SK-N-SH (cell line): ENCODE results near the gene CDC45. TPM values are rescaled to one million over a fixed set of nuclear protein-coding genes. Genes with fewer than 3 reads are reported as not detected.

ENCODE experiments used
- CTCF ChIA-PET: fragments of 300-600, 350-600 bp; formaldehyde crosslinking; extraction: SDS; loops from one replicate; lab custom pipeline; 2021; lab: Yijun Ruan, JAX
- POLR2A ChIA-PET: fragments of 350-600 bp; sonication (Branson Sonifier 250); formaldehyde crosslinking; extraction: SDS; loops from one replicate; lab custom pipeline; 2020; ENCODE audit warnings: antibody characterized with exemption, inconsistent platforms; lab: Yijun Ruan, JAX
- DNase-seq: peaks from one replicate; pipeline ENCODE4 v3.0.0; 2012
- H2AFZ ChIP-seq: fragments of 200-600 bp; sonication (generic); 2 replicates; pipeline ENCODE4 v1.8.1; 2016; ENCODE audit warnings: antibody characterized with exemption, mild to moderate bottlenecking, low read depth
- H3F3A ChIP-seq: fragments of 200-600 bp; sonication (generic); replicated peaks from 2 replicates; pipeline ENCODE3; 2016; ENCODE audit warnings: antibody characterized with exemption, mild to moderate bottlenecking; ENCODE audit not compliant: insufficient read depth
- H3K27ac ChIP-seq, 2 experiments: fragments of 200-500 bp in 1 of 2; fragments of 200-600 bp in 1 of 2; sonication (Bioruptor generic) in 1 of 2; sonication (generic), shearing (Covaris generic) in 1 of 2; 2 replicates each; pipeline versions ENCODE4 v1.5.1 to v1.6.1; 2014 to 2016; ENCODE audit warnings: low read depth in 2 of 2, inconsistent platforms in 1 of 2, low read length in 1 of 2, mild to moderate bottlenecking in 1 of 2, mixed read lengths in 1 of 2
- H3K27me3 ChIP-seq: fragments of 200-600 bp; sonication (generic), shearing (Covaris generic); 2 replicates; pipeline ENCODE4 v1.6.1; 2016; ENCODE audit warnings: mixed run types; ENCODE audit not compliant: insufficient read depth
- H3K36me3 ChIP-seq, 2 experiments: fragments of 200-500 bp in 1 of 2; fragments of 200-600 bp in 1 of 2; sonication (Bioruptor generic) in 1 of 2; sonication (generic) in 1 of 2; replicated peaks in 1 of 2; 2 replicates each; pipeline versions ENCODE3 to v1.5.1; 2014 to 2016; ENCODE audit warnings: low read length in 1 of 2, mild to moderate bottlenecking in 1 of 2; ENCODE audit not compliant: insufficient read depth in 2 of 2, control insufficient read depth in 1 of 2
- H3K4me1 ChIP-seq, 2 experiments: fragments of 200-500 bp in 1 of 2; fragments of 200-600 bp in 1 of 2; sonication (Bioruptor generic) in 1 of 2; sonication (generic), shearing (Covaris generic) in 1 of 2; 2 replicates each; pipeline versions ENCODE4 v1.5.1 to v1.6.1; 2014 to 2016; ENCODE audit warnings: low read depth in 1 of 2, low read length in 1 of 2, mixed run types in 1 of 2; ENCODE audit not compliant: insufficient read depth in 2 of 2, control insufficient read depth in 1 of 2
- H3K4me2 ChIP-seq: fragments of 200-600 bp; sonication (generic), shearing (Covaris generic); 2 replicates; pipeline ENCODE4 v1.6.1; 2017; ENCODE audit warnings: mixed run types
- H3K4me3 ChIP-seq, 2 experiments: fragments of 200-500 bp in 1 of 2; fragments of 200-600 bp in 1 of 2; sonication (Bioruptor generic) in 1 of 2; sonication (generic), shearing (Covaris generic) in 1 of 2; 2 replicates each; pipeline versions ENCODE4 v1.5.1 to v1.8.1; 2014 to 2016; ENCODE audit warnings: low read depth in 2 of 2, inconsistent platforms in 1 of 2, low read length in 1 of 2, mild to moderate bottlenecking in 1 of 2, mixed read lengths in 1 of 2, moderate library complexity in 1 of 2
- H3K79me2 ChIP-seq: fragments of 200-600 bp; sonication (generic); 2 replicates; pipeline ENCODE4 v1.8.1; 2017; ENCODE audit warnings: mild to moderate bottlenecking; ENCODE audit not compliant: insufficient read depth
- H3K9ac ChIP-seq: fragments of 200-600 bp; sonication (generic); 2 replicates; pipeline ENCODE4 v1.6.1; 2017; ENCODE audit warnings: mixed run types
- H3K9me2 ChIP-seq: fragments of 200-600 bp; sonication (generic); 2 replicates; pipeline ENCODE4 v1.6.1; 2017; ENCODE audit warnings: mixed run types
- H3K9me3 ChIP-seq: fragments of 200-600 bp; sonication (generic); 2 replicates; pipeline ENCODE4 v1.6.1; 2017; ENCODE audit warnings: mixed run types, mild to moderate bottlenecking, moderate library complexity
- H4K20me1 ChIP-seq: fragments of 200-600 bp; sonication (generic); 2 replicates; pipeline ENCODE4 v1.6.1; 2017; ENCODE audit warnings: mild to moderate bottlenecking, mixed run types; ENCODE audit not compliant: insufficient read depth
- CHD2 ChIP-seq: fragments of 150-350 bp; IDR thresholded peaks from 2 replicates; pipeline ENCODE4 v1.6.1; 2018; ENCODE audit warnings: low read length; ENCODE audit not compliant: partially characterized antibody
- ELF1 ChIP-seq: IDR thresholded peaks from 2 replicates; pipeline ENCODE4 v1.4.0; 2012
- EP300 ChIP-seq, 2 experiments: IDR thresholded peaks; 2 replicates each; pipeline versions ENCODE4 v1.4.0 to v1.6.1; 2012; ENCODE audit warnings: borderline replicate concordance in 1 of 2, low read depth in 1 of 2, low read length in 1 of 2
- FOSL2 ChIP-seq: IDR thresholded peaks from 2 replicates; pipeline ENCODE4 v1.4.0; 2012; ENCODE audit warnings: low read depth, mild to moderate bottlenecking, moderate library complexity, borderline replicate concordance
- GABPA ChIP-seq: IDR thresholded peaks from 2 replicates; pipeline ENCODE4 v1.4.0; 2012; ENCODE audit warnings: low read depth, mild to moderate bottlenecking
- JUND ChIP-seq: IDR thresholded peaks from 2 replicates; pipeline ENCODE4 v1.4.0; 2012
- NFIC ChIP-seq: IDR thresholded peaks from 2 replicates; pipeline ENCODE4 v1.4.0; 2012; ENCODE audit warnings: borderline replicate concordance
- RFX5 ChIP-seq: IDR thresholded peaks from 2 replicates; pipeline ENCODE4 v1.6.1; 2012; ENCODE audit warnings: mild to moderate bottlenecking, improper control_type of control experiment, low read length
- TAF1 ChIP-seq: IDR thresholded peaks from 2 replicates; pipeline ENCODE4 v1.6.1; 2012; ENCODE audit warnings: low read depth, mild to moderate bottlenecking, low read length, moderate library complexity, borderline replicate concordance
- TCF12 ChIP-seq: IDR thresholded peaks from 2 replicates; pipeline ENCODE4 v1.4.0; 2012
- YY1 ChIP-seq: IDR thresholded peaks from 2 replicates; pipeline ENCODE4 v1.4.0; 2012; ENCODE audit warnings: low read depth, mild to moderate bottlenecking
- WGBS: methylation state at CpG from one replicate; pipeline ENCODE4 v1.1.6; 2017; ENCODE audit warnings: low lambda C conversion rate; 5-methylcytosine and 5-hydroxymethylcytosine counted together
- polyA plus RNA-seq, 3 experiments: library from polyadenylated mRNA; depleted of rRNA; stranded (reverse); fragments of >200 nt; gene quantifications; 2 replicates each; pipeline ENCODE4 v1.2.3, GENCODE V29; 2012
- TF ChIP-seq, protein P1 (sequence below): fragments of 200-600 bp; sonication (generic); IDR thresholded peaks from 2 replicates; pipeline ENCODE4 v1.6.1; 2017; ENCODE audit warnings: antibody characterized with exemption, mild to moderate bottlenecking, moderate library complexity
- TF ChIP-seq, protein P2 (sequence below): IDR thresholded peaks from 2 replicates; pipeline ENCODE4 v1.6.1; 2012; ENCODE audit warnings: mild to moderate bottlenecking, low read depth, low read length, moderate library complexity
- TF ChIP-seq, protein P3 (sequence below): IDR thresholded peaks from 2 replicates; pipeline ENCODE4 v1.4.0; 2012; ENCODE audit warnings: low read depth

Gene CDC45
- polyA plus RNA-seq, 1 of the 3 experiments (the other 2 are of a cell fraction), result 23.6 TPM

DNA sequence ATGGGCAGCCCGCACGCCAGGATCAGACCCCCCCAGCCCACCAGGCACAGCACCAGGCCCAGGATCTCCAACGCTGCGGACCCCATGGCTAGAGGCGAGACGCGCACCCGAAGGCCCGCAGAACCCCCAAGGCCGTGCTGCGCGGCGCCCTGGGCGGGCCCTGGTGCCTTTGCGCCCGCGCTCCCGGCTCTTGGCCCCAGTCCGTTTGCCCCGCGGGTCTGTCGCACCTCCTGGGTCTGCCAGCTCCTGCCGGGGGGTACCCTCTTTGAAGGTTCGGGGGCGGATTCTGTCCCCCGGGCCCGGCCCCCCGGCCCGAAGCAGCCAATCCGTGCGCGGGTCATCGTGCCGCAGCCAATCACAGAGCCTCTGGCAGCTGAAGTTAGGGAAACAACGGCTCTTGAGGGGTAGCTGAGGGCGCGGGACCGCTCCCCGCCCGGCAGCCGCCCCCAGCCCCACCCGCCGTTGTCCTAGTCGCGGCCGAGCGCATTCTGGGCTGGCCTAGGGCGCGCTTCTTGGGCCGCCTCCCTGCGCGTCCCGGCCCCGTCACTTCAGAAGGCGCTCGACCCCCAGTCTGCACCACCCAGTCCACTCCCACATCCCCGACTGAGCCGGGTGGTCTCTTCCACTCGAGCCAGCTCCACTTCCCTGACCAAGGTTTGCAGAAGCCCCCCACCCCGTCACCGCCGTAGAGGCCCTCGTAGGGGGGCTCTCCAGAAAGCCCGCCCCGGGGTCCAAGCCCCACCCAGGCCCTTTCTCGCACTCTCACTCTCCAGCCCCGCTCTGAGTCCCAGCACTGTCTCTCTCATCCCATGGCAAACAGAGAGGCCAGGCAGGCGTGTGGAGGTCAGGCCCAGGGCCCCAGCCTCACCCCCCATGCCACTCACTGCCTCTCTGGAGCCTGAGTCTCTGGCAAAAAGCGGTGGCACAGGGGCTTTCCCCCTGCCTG lies 44.7 kb downstream of the CDC45 start, which contains the start of gene CLDN5:
CLDN5 (minus strand) TSS at position 241 of the 946 bp plus-strand sequence; CDS start at position 86, 155 bp downstream.
- 36% methylated on average over 33 of the region's 69 CpGs for WGBS
- Histone ChIP-seq H3K27me3 (no peaks in the 10 kb centered on the region), H3K9me3 (no peaks in the 10 kb centered on the region), H3K27ac (no peak within 1 kb of the TSS), H2AFZ (no peak within 1 kb of the TSS), H4K20me1 (no peaks in the 10 kb centered on the region), H3K79me2 (no peaks in the 10 kb centered on the region), H3K9ac (no peak within 1 kb of the TSS), H3K36me3 (no peaks in the 10 kb centered on the region), H3K9me2 (no peaks in the 10 kb centered on the region), H3K4me1 (peaks cover 0 to 10% of the 10 kb centered on the region in 2 experiments; a peak in 1 of 4 replicates), H3K4me3 (peak within 1 kb of the TSS in 1 of 2 experiments; percentile 35; a peak in 1 of 4 replicates), H3K4me2 (0 out of 2 replicates have a peak within 1 kb of the TSS, but pooled peaks have one; percentile 24), H3F3A (no peaks in the 10 kb centered on the region)
- peak; percentile 89 for DNase-seq
- CTCF ChIA-PET, result interaction anchor here (1.3 kb wide), 1 partner anchor 106 kb away, joined by 4 read pairs; no protein-coding TSS in a partner anchor
- POLR2A ChIA-PET, result no interaction called here
- TF ChIP-seq, protein P1, sequence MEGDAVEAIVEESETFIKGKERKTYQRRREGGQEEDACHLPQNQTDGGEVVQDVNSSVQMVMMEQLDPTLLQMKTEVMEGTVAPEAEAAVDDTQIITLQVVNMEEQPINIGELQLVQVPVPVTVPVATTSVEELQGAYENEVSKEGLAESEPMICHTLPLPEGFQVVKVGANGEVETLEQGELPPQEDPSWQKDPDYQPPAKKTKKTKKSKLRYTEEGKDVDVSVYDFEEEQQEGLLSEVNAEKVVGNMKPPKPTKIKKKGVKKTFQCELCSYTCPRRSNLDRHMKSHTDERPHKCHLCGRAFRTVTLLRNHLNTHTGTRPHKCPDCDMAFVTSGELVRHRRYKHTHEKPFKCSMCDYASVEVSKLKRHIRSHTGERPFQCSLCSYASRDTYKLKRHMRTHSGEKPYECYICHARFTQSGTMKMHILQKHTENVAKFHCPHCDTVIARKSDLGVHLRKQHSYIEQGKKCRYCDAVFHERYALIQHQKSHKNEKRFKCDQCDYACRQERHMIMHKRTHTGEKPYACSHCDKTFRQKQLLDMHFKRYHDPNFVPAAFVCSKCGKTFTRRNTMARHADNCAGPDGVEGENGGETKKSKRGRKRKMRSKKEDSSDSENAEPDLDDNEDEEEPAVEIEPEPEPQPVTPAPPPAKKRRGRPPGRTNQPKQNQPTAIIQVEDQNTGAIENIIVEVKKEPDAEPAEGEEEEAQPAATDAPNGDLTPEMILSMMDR, result no peak
- TF ChIP-seq JUND (no peak), NFIC (no peak), CHD2 (no peak), EP300 (IDR thresholded peaks at IDR 0.05; ENCODE audit: borderline replicate concordance in 1 of 2, low read depth in 1 of 2, low read length in 1 of 2) (no peak), RFX5 (no peak), TCF12 (no peak), YY1 (no peak), TAF1 (no peak), GABPA (no peak), ELF1 (no peak), FOSL2 (no peak)
- TF ChIP-seq, protein P2, sequence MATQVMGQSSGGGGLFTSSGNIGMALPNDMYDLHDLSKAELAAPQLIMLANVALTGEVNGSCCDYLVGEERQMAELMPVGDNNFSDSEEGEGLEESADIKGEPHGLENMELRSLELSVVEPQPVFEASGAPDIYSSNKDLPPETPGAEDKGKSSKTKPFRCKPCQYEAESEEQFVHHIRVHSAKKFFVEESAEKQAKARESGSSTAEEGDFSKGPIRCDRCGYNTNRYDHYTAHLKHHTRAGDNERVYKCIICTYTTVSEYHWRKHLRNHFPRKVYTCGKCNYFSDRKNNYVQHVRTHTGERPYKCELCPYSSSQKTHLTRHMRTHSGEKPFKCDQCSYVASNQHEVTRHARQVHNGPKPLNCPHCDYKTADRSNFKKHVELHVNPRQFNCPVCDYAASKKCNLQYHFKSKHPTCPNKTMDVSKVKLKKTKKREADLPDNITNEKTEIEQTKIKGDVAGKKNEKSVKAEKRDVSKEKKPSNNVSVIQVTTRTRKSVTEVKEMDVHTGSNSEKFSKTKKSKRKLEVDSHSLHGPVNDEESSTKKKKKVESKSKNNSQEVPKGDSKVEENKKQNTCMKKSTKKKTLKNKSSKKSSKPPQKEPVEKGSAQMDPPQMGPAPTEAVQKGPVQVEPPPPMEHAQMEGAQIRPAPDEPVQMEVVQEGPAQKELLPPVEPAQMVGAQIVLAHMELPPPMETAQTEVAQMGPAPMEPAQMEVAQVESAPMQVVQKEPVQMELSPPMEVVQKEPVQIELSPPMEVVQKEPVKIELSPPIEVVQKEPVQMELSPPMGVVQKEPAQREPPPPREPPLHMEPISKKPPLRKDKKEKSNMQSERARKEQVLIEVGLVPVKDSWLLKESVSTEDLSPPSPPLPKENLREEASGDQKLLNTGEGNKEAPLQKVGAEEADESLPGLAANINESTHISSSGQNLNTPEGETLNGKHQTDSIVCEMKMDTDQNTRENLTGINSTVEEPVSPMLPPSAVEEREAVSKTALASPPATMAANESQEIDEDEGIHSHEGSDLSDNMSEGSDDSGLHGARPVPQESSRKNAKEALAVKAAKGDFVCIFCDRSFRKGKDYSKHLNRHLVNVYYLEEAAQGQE, result no peak
- TF ChIP-seq, protein P3, sequence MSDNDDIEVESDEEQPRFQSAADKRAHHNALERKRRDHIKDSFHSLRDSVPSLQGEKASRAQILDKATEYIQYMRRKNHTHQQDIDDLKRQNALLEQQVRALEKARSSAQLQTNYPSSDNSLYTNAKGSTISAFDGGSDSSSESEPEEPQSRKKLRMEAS, result no peak
